ENCODE measurements around the gene FBN3. TPM values are rescaled to one million over a fixed set of nuclear protein-coding genes. Genes with fewer than 3 reads are reported as not detected.

FBN3 gene
- total RNA-seq, 1 donor from 2014 or later = 63.7 TPM

GRCh38 chr19:8017808-8018207 lies 131.6 kb downstream of the FBN3 start:
- Mint-ChIP-seq H3K4me1 (ENCODE audit: unreplicated experiment) (peaks cover 14% of the 10 kb centered on the region), H3K27me3 (no peaks in the 10 kb centered on the region), H3K27ac (no peak overlapping the region), H3K36me3 (no peaks in the 10 kb centered on the region), H3K9me3 (no peaks in the 10 kb centered on the region), H3K4me3 (no peak overlapping the region)
- no peak for DNase-seq (ENCODE audit: extremely low spot score, unreplicated experiment)
- TF ChIP-seq CTCF (conservative IDR thresholded peaks at IDR 0.05) = peak; percentile 54

Other genes with a start within 250 kb of the FBN3 start
- gene MAP2K7, start 245.7 kb downstream of the FBN3 start, total RNA-seq (ENCODE audit: low replicate concordance) = 38.2 and 42.2 TPM in 2 replicates
- gene TGFBR3L, start 234.8 kb downstream of the FBN3 start, total RNA-seq (ENCODE audit: low replicate concordance) = 1.1 and 2.4 TPM in 2 replicates
- gene SNAPC2, start 229.3 kb downstream of the FBN3 start, total RNA-seq (ENCODE audit: low replicate concordance) = 13.7 and 15.0 TPM in 2 replicates
- gene CTXN1, start 223.5 kb downstream of the FBN3 start, total RNA-seq (ENCODE audit: low replicate concordance) = 50.0 and 57.8 TPM in 2 replicates
- 73.7 and 80.4 TPM in 2 replicates for gene TIMM44, start 205.9 kb downstream of the FBN3 start, total RNA-seq (ENCODE audit: low replicate concordance)
- gene ELAVL1, start 144.0 kb downstream of the FBN3 start, total RNA-seq (ENCODE audit: low replicate concordance) = 92.1 and 124 TPM in 2 replicates
- gene CCL25, start 96.8 kb downstream of the FBN3 start, total RNA-seq (ENCODE audit: low replicate concordance) = 1.4 and 5.6 TPM in 2 replicates
- 52.8 and 56.3 TPM in 2 replicates for gene CERS4, start 59.8 kb upstream of the FBN3 start, total RNA-seq (ENCODE audit: low replicate concordance)
- 22.7 and 52.3 TPM in 2 replicates for gene CD320, start 158.8 kb upstream of the FBN3 start, total RNA-seq (ENCODE audit: low replicate concordance)
- 46.8 and 52.5 TPM in 2 replicates for gene NDUFA7, start 171.8 kb upstream of the FBN3 start, total RNA-seq (ENCODE audit: low replicate concordance)
- 1,715 and 2,131 TPM in 2 replicates for gene RPS28, start 171.9 kb upstream of the FBN3 start, total RNA-seq (ENCODE audit: low replicate concordance)
- gene KANK3, start 193.7 kb upstream of the FBN3 start, total RNA-seq (ENCODE audit: low replicate concordance) = 1.6 and 3.1 TPM in 2 replicates
- 4.2 and 4.7 TPM in 2 replicates for gene ANGPTL4, start 214.6 kb upstream of the FBN3 start, total RNA-seq (ENCODE audit: low replicate concordance)
- gene RAB11B, start 240.8 kb upstream of the FBN3 start, total RNA-seq (ENCODE audit: low replicate concordance) = 106 and 123 TPM in 2 replicates

All from type B pancreatic cell (in vitro differentiated cells).